ENCODE results near the gene LSM11. TPM values are rescaled to one million over a fixed set of nuclear protein-coding genes. Genes with fewer than 3 reads are reported as not detected.

Gene LSM11
- total RNA-seq, 1 donor = 4.7 TPM

DNA sequence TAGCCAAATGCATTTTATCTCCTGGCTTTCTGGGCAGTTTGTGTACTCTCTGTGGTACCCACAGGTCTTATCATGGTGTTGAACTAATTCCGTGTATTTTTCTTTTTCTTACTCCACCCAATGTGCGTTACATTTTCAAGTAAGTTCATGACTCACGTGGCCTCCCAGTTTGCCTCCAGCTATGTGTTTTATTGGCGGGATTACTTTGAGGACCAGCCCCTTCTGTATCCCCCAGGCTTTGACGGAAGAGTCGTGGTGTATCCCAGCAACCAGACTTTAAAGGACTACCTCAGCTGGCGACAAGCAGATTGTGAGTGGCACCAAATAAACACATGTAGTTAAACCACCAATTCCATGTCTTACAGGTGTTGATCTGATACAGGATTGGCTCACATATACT lies 9.1 kb upstream of the LSM11 start:
- H3K27me3 ChIP-seq (ENCODE audit: insufficient read depth, low read length) = no peaks in the 10 kb centered on the region
- H3K27ac ChIP-seq (ENCODE audit: low read depth, low read length) = no peak overlapping the region
- TF ChIP-seq, protein P1, sequence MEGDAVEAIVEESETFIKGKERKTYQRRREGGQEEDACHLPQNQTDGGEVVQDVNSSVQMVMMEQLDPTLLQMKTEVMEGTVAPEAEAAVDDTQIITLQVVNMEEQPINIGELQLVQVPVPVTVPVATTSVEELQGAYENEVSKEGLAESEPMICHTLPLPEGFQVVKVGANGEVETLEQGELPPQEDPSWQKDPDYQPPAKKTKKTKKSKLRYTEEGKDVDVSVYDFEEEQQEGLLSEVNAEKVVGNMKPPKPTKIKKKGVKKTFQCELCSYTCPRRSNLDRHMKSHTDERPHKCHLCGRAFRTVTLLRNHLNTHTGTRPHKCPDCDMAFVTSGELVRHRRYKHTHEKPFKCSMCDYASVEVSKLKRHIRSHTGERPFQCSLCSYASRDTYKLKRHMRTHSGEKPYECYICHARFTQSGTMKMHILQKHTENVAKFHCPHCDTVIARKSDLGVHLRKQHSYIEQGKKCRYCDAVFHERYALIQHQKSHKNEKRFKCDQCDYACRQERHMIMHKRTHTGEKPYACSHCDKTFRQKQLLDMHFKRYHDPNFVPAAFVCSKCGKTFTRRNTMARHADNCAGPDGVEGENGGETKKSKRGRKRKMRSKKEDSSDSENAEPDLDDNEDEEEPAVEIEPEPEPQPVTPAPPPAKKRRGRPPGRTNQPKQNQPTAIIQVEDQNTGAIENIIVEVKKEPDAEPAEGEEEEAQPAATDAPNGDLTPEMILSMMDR (IDR thresholded peaks at IDR 0.05; ENCODE audit: extremely low read depth, low read depth, low read length) = no peak
- H2AFZ ChIP-seq (ENCODE audit: low read length) = no peak overlapping the region
- no peaks in the 10 kb centered on the region for H4K20me1 ChIP-seq (ENCODE audit: insufficient read depth, low read length)
- H3K36me3 ChIP-seq (ENCODE audit: insufficient read depth, low read length) = peaks cover 33% of the 10 kb centered on the region
- no peaks in the 10 kb centered on the region for H3K9me3 ChIP-seq (ENCODE audit: low read depth, low read length)
- H3K79me2 ChIP-seq (ENCODE audit: insufficient read depth, low read length) = no peaks in the 10 kb centered on the region
- no peak overlapping the region for H3K4me3 ChIP-seq (ENCODE audit: insufficient read depth, low read length)
- no peak for DNase-seq (ENCODE audit: insufficient read length, low spot score, missing footprints)
- peaks cover 10% of the 10 kb centered on the region for H3K4me1 ChIP-seq (ENCODE audit: insufficient read depth, low read length)
- no peak overlapping the region for H3K4me2 ChIP-seq (ENCODE audit: insufficient read depth, low read length)

DNA sequence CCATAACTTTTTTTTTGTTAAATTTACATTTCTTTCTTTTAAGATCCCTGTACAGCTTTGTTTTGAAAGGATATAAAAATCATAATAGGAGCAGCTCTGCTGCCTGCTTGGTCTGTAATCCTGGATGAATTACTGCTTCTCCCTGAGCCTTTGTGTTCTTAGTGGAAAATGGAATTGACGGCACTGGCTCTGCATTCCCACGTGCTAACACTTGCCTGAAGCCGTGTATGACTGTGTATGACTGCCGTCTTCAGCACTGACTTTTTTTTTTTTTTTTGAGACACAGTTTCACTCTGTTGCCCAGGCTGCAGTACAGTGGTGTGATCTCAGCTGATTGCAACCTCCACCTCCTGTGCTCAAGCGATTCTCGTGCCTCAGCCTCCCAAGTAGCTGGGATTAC lies 7.5 kb upstream of the LSM11 start:
- Histone ChIP-seq H3K4me2 (ENCODE audit: insufficient read depth, low read length) (no peak overlapping the region), H3K4me3 (ENCODE audit: insufficient read depth, low read length) (no peak overlapping the region), H2AFZ (ENCODE audit: low read length) (no peak overlapping the region), H3K27ac (ENCODE audit: low read depth, low read length) (no peak overlapping the region), H3K4me1 (ENCODE audit: insufficient read depth, low read length) (peaks cover 6% of the 10 kb centered on the region), H3K79me2 (ENCODE audit: insufficient read depth, low read length) (no peaks in the 10 kb centered on the region), H3K9me3 (ENCODE audit: low read depth, low read length) (no peaks in the 10 kb centered on the region), H3K27me3 (ENCODE audit: insufficient read depth, low read length) (no peaks in the 10 kb centered on the region), H4K20me1 (ENCODE audit: insufficient read depth, low read length) (no peaks in the 10 kb centered on the region), H3K36me3 (ENCODE audit: insufficient read depth, low read length) (peaks cover 38% of the 10 kb centered on the region)
- DNase-seq (ENCODE audit: insufficient read length, low spot score, missing footprints) = no peak
- TF ChIP-seq, protein P1 (IDR thresholded peaks at IDR 0.05; ENCODE audit: extremely low read depth, low read depth, low read length) = no peak

DNA sequence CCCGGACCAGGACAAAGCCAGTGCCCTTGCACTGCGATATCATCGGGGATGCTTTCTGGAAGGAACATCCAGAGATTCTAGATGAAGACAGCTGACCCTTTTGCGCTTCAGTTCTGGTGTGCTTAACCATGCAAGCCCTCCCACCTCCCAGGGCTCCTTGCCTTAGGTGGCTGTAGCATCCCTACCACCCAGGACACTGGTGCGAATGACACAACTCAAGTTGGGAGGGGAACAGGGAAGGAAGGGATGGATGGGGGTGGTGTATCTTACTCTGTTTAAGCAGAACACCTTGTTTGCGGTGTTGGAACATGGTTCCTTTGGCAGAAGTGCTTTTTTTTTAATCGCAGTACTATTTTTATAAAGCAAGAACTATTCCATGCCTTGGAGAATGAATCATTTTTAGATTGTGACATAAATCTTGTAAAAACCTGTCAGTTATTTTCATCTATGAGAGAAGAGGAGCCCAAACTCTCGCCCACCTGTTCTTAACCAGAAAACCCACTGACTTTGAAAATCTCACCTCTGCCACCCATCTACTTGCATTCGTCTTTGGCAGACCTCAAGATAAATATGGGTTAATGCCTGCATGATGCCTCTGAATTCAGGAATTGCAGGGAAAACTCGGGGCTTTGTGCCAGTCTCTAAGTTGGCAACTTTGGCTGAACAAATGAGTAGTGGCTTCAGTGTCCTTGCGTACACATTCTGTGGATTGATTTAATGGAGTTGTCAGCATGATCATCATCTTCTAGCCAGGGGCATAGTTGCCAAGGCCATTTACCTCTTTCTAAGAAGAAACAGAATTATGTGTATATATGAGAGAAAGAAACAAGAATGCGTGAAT lies 3.9 kb upstream of the LSM11 start:
- no peak overlapping the region for H3K4me2 ChIP-seq (ENCODE audit: insufficient read depth, low read length)
- H3K79me2 ChIP-seq (ENCODE audit: insufficient read depth, low read length) = peaks cover 7% of the 10 kb centered on the region
- DNase-seq (ENCODE audit: insufficient read length, low spot score, missing footprints) = no peak
- H3K36me3 ChIP-seq (ENCODE audit: insufficient read depth, low read length) = peaks cover 28% of the 10 kb centered on the region
- TF ChIP-seq, protein P1 (IDR thresholded peaks at IDR 0.05; ENCODE audit: extremely low read depth, low read depth, low read length) = no peak
- no peak overlapping the region for H3K4me3 ChIP-seq (ENCODE audit: insufficient read depth, low read length)
- H3K27ac ChIP-seq (ENCODE audit: low read depth, low read length) = no peak overlapping the region
- H3K4me1 ChIP-seq (ENCODE audit: insufficient read depth, low read length) = peaks cover 4% of the 10 kb centered on the region
- H3K27me3 ChIP-seq (ENCODE audit: insufficient read depth, low read length) = no peaks in the 10 kb centered on the region
- no peaks in the 10 kb centered on the region for H4K20me1 ChIP-seq (ENCODE audit: insufficient read depth, low read length)
- no peaks in the 10 kb centered on the region for H3K9me3 ChIP-seq (ENCODE audit: low read depth, low read length)
- H2AFZ ChIP-seq (ENCODE audit: low read length) = no peak overlapping the region

DNA sequence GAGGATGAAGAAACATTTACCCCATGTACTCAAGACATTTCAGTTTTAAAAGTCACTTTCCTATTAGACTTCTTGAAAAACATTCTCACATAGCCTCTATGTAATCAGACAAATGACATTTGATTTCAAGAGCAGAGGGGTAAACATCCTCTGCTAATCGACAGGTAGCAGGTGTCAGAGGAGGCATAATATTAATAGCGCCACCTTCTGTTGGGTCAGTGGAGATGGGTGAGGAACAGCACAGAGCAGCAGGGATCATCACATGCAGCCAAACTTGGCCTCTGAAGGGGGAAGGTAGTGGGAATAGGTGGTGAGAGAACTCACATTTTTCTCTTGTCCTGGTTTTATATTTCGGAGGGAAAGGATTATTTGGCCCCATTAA lies 3.3 kb upstream of the LSM11 start:
- Histone ChIP-seq H3K27me3 (ENCODE audit: insufficient read depth, low read length) (no peaks in the 10 kb centered on the region), H2AFZ (ENCODE audit: low read length) (no peak overlapping the region), H3K4me2 (ENCODE audit: insufficient read depth, low read length) (no peak overlapping the region), H3K27ac (ENCODE audit: low read depth, low read length) (no peak overlapping the region), H4K20me1 (ENCODE audit: insufficient read depth, low read length) (no peaks in the 10 kb centered on the region), H3K9me3 (ENCODE audit: low read depth, low read length) (no peaks in the 10 kb centered on the region), H3K4me1 (ENCODE audit: insufficient read depth, low read length) (peaks cover 10% of the 10 kb centered on the region), H3K36me3 (ENCODE audit: insufficient read depth, low read length) (peaks cover 24% of the 10 kb centered on the region), H3K79me2 (ENCODE audit: insufficient read depth, low read length) (peaks cover 13% of the 10 kb centered on the region), H3K4me3 (ENCODE audit: insufficient read depth, low read length) (no peak overlapping the region)
- TF ChIP-seq, protein P1 (IDR thresholded peaks at IDR 0.05; ENCODE audit: extremely low read depth, low read depth, low read length) = peak; percentile 48
- DNase-seq (ENCODE audit: insufficient read length, low spot score, missing footprints) = peak; percentile 89
